HL-60 (cell line): ENCODE results near the gene CTTNBP2NL.

Experiments used
- CTCF ChIP-seq: IDR thresholded peaks from one replicate; pipeline ENCODE4 v1.5.1; 2011; ENCODE audit warnings: low read length, control low read depth, inconsistent platforms; ENCODE audit not compliant: insufficient read depth
- POLR2AphosphoS5 ChIP-seq: IDR thresholded peaks from 2 replicates; pipeline ENCODE4 v1.6.1; 2012; ENCODE audit warnings: low read depth
- REST ChIP-seq: IDR thresholded peaks from 2 replicates; pipeline ENCODE4 v1.6.1; 2012; ENCODE audit warnings: low read depth; ENCODE audit not compliant: insufficient replicate concordance

GRCh38 chr1:112461200-112461871 is 65.3 kb downstream of the CTTNBP2NL start:
- no peak for TF ChIP-seq POLR2AphosphoS5
- no peak for TF ChIP-seq CTCF
- TF ChIP-seq REST, result no peak
